Esophagus muscularis mucosa (tissue), 4 donors: ENCODE measurements around the gene EPHB2. TPM values are rescaled to one million over a fixed set of nuclear protein-coding genes. Genes with fewer than 3 reads are reported as not detected.

Source experiments
- DNase-seq: peaks from one replicate; pipeline ENCODE4 v3.0.0-alpha.2; 2017; ENCODE audit errors: extremely low spot score
- H3K27ac ChIP-seq, 4 donors: fragments of 200-600 bp; sonication (generic); replicated peaks in 1 of 4; 1 replicate in 3 of 4; 2 replicates in 1 of 4; pipeline ENCODE4 v1.5.1; 2016 to 2019; ENCODE audit warnings: mild to moderate bottlenecking in 1 of 4
- H3K27me3 ChIP-seq, 4 donors: fragments of 200-600 bp; sonication (generic); one replicate each; pipeline versions ENCODE4 v1.5.1 to v1.6.0; 2016 to 2019
- H3K36me3 ChIP-seq, 4 donors: fragments of 200-600 bp; sonication (generic); one replicate each; pipeline ENCODE4 v1.5.1; 2016 to 2019
- H3K4me1 ChIP-seq, 4 donors: fragments of 200-600 bp; sonication (generic); one replicate each; pipeline ENCODE4 v1.5.1; 2016 to 2019
- H3K4me3 ChIP-seq, 4 donors: fragments of 200-600 bp; sonication (generic); 1 replicate in 2 of 4; 2 replicates in 2 of 4; pipeline ENCODE4 v1.5.1; 2016 to 2019; ENCODE audit warnings: mild to moderate bottlenecking in 4 of 4, moderate library complexity in 1 of 4
- H3K9me3 ChIP-seq, 4 donors: fragments of 200-600 bp; sonication (generic); 1 replicate in 3 of 4; 2 replicates in 1 of 4; pipeline ENCODE4 v1.5.1; 2016 to 2019
- EP300 ChIP-seq: sonication (generic); formaldehyde crosslinking; IDR thresholded peaks from one replicate; pipeline ENCODE4 v1.6.1; 2017; ENCODE audit warnings: antibody characterized with exemption
- POLR2A ChIP-seq: fragments of 450-650 bp; IDR thresholded peaks from one replicate; pipeline ENCODE4 v1.6.1; 2017; ENCODE audit warnings: antibody characterized with exemption, moderate library complexity, mild to moderate bottlenecking, low read depth
- POLR2AphosphoS5 ChIP-seq, 2 donors: sonication (generic); formaldehyde crosslinking; IDR thresholded peaks; one replicate each; pipeline ENCODE4 v1.6.1; 2017; ENCODE audit warnings: antibody characterized with exemption in 2 of 2
- WGBS: methylation state at CpG from one replicate; pipeline ENCODE4 v1.1.5; 2018; 5-methylcytosine and 5-hydroxymethylcytosine counted together
- intact Hi-C: fragments of 100-400 bp; cut with DNase I; formaldehyde crosslinking; loops from one replicate; pipeline ENCODE4 v1.15.1; 2023
- total RNA-seq, 4 donors: library from RNA; depleted of rRNA; stranded (reverse); fragments of >200 nt; gene quantifications; one replicate each; pipeline versions ENCODE4 v1.1.0 to v1.2.1, GENCODE V29; 2016
- TF ChIP-seq, protein P1 (sequence below), 3 experiments: fragments of 200-600 bp in 2 of 3; fragments of 450-650 bp in 1 of 3; sonication (generic) in 2 of 3; IDR thresholded peaks; one replicate each; pipeline ENCODE4 v1.5.1; 2017 to 2019; ENCODE audit warnings: antibody characterized with exemption in 3 of 3, mild to moderate bottlenecking in 2 of 3, moderate library complexity in 1 of 3

EPHB2 gene
- total RNA-seq, 4 donors from 2014 or later = 1.5 to 3.3 (median 1.9) TPM

DNA sequence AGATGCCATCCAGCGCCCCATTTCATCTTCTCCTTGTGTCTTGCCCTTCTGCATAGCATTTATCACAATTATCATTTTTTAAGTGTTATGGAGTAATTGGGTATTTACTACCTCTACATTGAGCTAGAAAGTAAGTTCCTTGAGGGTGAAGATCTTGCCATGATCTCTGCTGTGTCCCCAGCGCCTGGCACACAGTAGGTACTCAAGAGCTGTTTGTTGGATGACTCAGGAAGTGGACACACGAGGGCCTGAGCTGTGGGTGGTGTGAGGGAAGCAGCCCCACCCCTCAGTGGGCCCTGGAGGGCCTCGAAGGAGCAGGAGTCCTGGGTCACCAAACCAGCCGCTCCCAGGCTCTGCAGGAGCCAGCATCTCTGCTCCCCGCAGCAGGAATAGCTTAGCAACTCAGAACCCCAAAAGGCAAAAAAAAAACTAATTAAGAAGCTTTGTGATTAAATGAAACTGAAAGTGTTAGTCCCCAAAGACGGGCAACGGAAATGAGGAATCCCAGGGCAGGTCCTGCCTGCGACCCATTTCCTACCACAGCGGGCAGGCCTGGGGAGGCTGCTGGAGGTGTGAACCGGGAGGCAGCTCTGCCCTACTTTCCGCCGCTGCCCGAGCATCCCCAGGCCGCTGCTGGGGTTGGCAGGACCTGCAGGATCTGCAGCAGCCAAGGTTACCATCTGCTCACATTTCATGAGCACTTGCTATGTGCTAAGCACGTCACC lies 174.3 kb downstream of the EPHB2 start:
- intact Hi-C loops = loop anchor here (5.0 kb wide), 1 partner anchor 183 kb away; no protein-coding TSS in a partner anchor
- WGBS = 67% methylated on average over 16 of the region's 16 CpGs

DNA sequence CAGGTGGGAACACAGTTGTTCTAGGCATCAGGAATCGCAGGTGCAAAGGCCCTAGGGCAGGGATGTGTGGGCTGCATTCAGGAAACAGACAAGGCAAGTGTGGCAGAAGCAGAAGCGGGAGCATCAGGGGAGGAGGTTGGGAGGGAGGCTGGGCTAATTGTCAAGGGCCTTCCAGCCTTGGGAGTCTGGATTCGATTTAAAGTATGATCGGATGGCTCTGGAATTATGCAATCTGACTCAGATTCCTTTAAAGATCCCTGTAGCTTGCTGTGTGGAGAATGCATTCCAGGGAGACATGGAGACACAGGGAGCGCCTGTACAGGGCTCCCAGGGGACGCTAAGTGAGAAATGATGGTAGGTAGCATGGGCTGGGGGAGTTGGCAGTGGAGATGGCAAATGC lies 175.6 kb downstream of the EPHB2 start:
- no peak overlapping the region for H3K27ac ChIP-seq
- TF ChIP-seq POLR2AphosphoS5 (IDR thresholded peaks at IDR 0.05) = no peak
- TF ChIP-seq, protein P1, sequence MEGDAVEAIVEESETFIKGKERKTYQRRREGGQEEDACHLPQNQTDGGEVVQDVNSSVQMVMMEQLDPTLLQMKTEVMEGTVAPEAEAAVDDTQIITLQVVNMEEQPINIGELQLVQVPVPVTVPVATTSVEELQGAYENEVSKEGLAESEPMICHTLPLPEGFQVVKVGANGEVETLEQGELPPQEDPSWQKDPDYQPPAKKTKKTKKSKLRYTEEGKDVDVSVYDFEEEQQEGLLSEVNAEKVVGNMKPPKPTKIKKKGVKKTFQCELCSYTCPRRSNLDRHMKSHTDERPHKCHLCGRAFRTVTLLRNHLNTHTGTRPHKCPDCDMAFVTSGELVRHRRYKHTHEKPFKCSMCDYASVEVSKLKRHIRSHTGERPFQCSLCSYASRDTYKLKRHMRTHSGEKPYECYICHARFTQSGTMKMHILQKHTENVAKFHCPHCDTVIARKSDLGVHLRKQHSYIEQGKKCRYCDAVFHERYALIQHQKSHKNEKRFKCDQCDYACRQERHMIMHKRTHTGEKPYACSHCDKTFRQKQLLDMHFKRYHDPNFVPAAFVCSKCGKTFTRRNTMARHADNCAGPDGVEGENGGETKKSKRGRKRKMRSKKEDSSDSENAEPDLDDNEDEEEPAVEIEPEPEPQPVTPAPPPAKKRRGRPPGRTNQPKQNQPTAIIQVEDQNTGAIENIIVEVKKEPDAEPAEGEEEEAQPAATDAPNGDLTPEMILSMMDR (IDR thresholded peaks at IDR 0.05) = no peak
- TF ChIP-seq POLR2A = no peak
- TF ChIP-seq EP300 = no peak
- peaks cover 0 to 27% (median 0%) of the 10 kb centered on the region in 4 donors for H3K27me3 ChIP-seq
- no peaks in the 10 kb centered on the region for H3K4me1 ChIP-seq
- 80% methylated on average over 6 of the region's 6 CpGs for WGBS
- H3K4me3 ChIP-seq = no peak overlapping the region
- intact Hi-C loops = loop anchor here (5.0 kb wide), 1 partner anchor 184 kb away; no protein-coding TSS in a partner anchor
- H3K9me3 ChIP-seq = no peaks in the 10 kb centered on the region
- no peak for DNase-seq
- H3K36me3 ChIP-seq = no peaks in the 10 kb centered on the region

More for the DNA sequence above, 174.3 kb downstream of the EPHB2 start:
- no peak overlapping the region for H3K27ac ChIP-seq
- H3K36me3 ChIP-seq = no peaks in the 10 kb centered on the region
- H3K4me3 ChIP-seq = no peak overlapping the region
- no peaks in the 10 kb centered on the region for H3K4me1 ChIP-seq
- TF ChIP-seq, protein P1 (IDR thresholded peaks at IDR 0.05) = no peak
- no peak for DNase-seq
- peaks cover 0 to 20% (median 0%) of the 10 kb centered on the region in 4 donors for H3K27me3 ChIP-seq
- H3K9me3 ChIP-seq = no peaks in the 10 kb centered on the region

DNA sequence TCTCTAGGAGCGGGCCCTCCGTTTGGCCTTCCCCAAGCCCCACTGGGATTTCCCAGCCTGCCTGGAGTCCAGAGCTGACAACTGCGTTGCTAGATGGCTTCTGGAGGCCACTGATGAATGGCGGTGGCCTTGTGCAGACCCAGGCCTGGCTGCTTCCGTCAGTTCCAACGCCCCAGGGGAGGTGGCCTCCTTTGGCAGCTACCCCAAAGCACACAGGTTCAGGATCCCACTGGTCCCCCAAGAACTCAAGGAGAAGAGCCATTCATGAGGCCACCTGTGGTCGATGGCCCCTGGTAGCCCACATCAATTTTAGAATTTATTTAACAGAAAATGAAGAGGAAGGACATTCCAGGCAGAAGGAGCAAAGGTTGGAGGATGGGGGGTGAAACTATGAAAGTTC lies 176.9 kb downstream of the EPHB2 start:
- Histone ChIP-seq H3K9me3 (no peaks in the 10 kb centered on the region), H3K4me3 (no peak overlapping the region), H3K36me3 (no peaks in the 10 kb centered on the region), H3K27me3 (peaks cover 0 to 27% (median 0%) of the 10 kb centered on the region in 4 donors), H3K27ac (no peak overlapping the region), H3K4me1 (no peaks in the 10 kb centered on the region)
- intact Hi-C loops = loop anchor here (5.0 kb wide), 1 partner anchor 185 kb away; no protein-coding TSS in a partner anchor
- DNase-seq = no peak
- 79% methylated on average over 6 of the region's 7 CpGs for WGBS
- TF ChIP-seq POLR2AphosphoS5 (IDR thresholded peaks at IDR 0.05) = no peak
- no peak for TF ChIP-seq EP300
- TF ChIP-seq, protein P1 (IDR thresholded peaks at IDR 0.05) = no peak
- TF ChIP-seq POLR2A = no peak

DNA sequence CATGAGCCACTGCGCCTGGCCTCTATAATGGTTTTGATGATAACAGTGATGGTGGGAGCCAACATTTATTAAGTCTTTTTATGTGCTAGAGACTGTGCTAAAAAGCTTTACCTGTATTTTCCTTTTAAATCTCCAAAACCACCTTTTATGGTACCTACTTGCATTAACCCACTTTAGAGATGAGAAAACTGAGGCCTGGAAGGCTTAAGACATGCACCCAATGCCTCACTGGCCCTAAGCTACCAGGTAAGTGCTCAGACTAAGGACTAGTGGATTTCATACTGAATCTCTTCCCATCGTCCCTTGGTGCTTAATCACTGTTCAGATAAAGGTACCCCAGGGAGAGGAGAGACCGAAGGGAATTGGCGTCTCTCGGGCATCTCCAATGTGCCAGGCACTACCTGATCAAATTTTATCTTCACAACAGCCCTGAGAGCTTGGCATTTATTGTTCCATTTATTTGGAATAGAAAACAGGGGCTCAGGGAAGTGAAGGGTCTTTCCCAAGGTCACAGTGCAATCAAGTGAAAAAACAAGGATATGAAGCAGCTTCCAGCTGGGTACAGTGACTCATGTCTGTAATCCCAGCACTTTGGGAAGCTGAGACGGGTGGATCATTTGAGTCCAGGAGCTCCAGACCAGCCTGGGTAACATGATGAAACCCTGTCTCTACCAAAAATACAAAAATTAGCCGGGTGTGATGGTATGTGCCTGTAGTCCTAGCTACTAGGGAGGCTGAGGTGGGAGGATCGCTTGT lies 177.9 kb downstream of the EPHB2 start:
- H3K4me3 ChIP-seq = no peak overlapping the region
- no peak overlapping the region for H3K27ac ChIP-seq
- TF ChIP-seq POLR2A (no peak), EP300 (no peak), POLR2AphosphoS5 (IDR thresholded peaks at IDR 0.05) (no peak)
- H3K27me3 ChIP-seq = peaks cover 0 to 19% (median 0%) of the 10 kb centered on the region in 4 donors
- no peak for DNase-seq
- no peaks in the 10 kb centered on the region for H3K36me3 ChIP-seq
- no peaks in the 10 kb centered on the region for H3K9me3 ChIP-seq
- H3K4me1 ChIP-seq = no peaks in the 10 kb centered on the region
- intact Hi-C loops = loop anchor here (5.0 kb wide), 1 partner anchor 186 kb away; no protein-coding TSS in a partner anchor
- WGBS = 86% methylated on average over 8 of the region's 8 CpGs

DNA sequence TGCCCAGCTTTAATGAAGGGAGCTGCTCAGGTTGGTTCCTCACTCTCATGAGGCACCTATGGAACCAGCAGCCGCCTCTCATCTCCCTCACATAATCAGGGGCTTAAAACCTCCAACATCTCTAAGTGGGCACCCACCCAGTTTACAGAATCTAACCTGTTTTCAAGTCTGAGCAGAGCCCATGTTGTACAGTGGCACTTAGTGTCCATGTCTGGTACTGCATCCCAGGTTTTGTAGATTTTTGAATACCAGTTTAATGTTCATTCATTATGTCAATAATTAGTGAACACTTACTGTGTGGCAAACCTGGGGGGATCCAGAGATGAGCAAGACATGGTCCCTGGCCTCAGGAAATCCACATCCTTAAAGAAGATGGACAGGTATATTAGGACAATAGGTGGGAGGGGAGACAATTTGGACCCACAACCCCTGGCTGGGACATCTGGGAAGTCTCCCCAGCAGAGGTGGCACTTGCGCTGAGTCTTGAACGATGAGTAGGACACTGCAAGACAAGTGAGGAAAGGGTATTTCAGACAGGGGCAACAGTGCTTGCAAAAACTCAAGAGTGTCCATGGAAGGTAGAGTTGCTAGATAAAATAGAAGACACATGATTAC lies 178.7 kb downstream of the EPHB2 start:
- WGBS = 69% methylated on average over 3 of the region's 3 CpGs
- H3K9me3 ChIP-seq = no peaks in the 10 kb centered on the region
- H3K27me3 ChIP-seq = peaks cover 0 to 19% (median 0%) of the 10 kb centered on the region in 4 donors
- no peak overlapping the region for H3K27ac ChIP-seq
- no peaks in the 10 kb centered on the region for H3K4me1 ChIP-seq
- DNase-seq = no peak
- TF ChIP-seq, protein P1 (IDR thresholded peaks at IDR 0.05) = peak; percentile 50 to 74 (median 61)
- no peak for TF ChIP-seq POLR2A
- H3K36me3 ChIP-seq = no peaks in the 10 kb centered on the region
- intact Hi-C loops = loop anchor here (5.0 kb wide), 1 partner anchor 187 kb away; no protein-coding TSS in a partner anchor
- no peak overlapping the region for H3K4me3 ChIP-seq
